Keratinocyte (primary cell): ENCODE results near the gene FRMD3. TPM values are rescaled to one million over a fixed set of nuclear protein-coding genes. Genes with fewer than 3 reads are reported as not detected.

Experiments used
- DNase-seq: peaks from one replicate; pipeline ENCODE4 v3.0.0-alpha.2; 2011; ENCODE audit warnings: low read depth, missing footprints, low spot score
- FAIRE-seq: peaks from 2 replicates; lab custom pipeline; 2011; peaks lifted over from hg19 to GRCh38; lab: Jason Lieb, UNC
- H2AFZ ChIP-seq: 2 replicates; pipeline ENCODE4 v1.6.0; 2012; ENCODE audit warnings: low read length, control low read depth, inconsistent platforms; ENCODE audit not compliant: control insufficient read depth
- H3K27ac ChIP-seq: 2 replicates; pipeline ENCODE4 v1.5.1; 2011; ENCODE audit warnings: low read length; ENCODE audit not compliant: control insufficient read depth, insufficient read depth
- H3K27me3 ChIP-seq: 3 replicates; pipeline ENCODE4 v1.6.0; 2011; ENCODE audit warnings: low read length; ENCODE audit not compliant: control insufficient read depth, insufficient read depth; ENCODE audit errors: extremely low read depth
- H3K36me3 ChIP-seq, 2 experiments: 2 replicates in 1 of 2; 3 replicates in 1 of 2; pipeline ENCODE4 v1.5.1; 2011; ENCODE audit warnings: low read length in 2 of 2, mild to moderate bottlenecking in 1 of 2; ENCODE audit not compliant: control insufficient read depth in 2 of 2, insufficient read depth in 2 of 2; ENCODE audit errors: extremely low read depth in 1 of 2
- H3K4me1 ChIP-seq: 3 replicates; pipeline ENCODE4 v1.5.1; 2011; ENCODE audit warnings: low read length; ENCODE audit not compliant: control insufficient read depth, insufficient read depth; ENCODE audit errors: extremely low read depth
- H3K4me2 ChIP-seq: 3 replicates; pipeline ENCODE4 v1.6.0; 2011; ENCODE audit warnings: low read depth, low read length; ENCODE audit not compliant: control insufficient read depth, insufficient read depth; ENCODE audit errors: extremely low read depth
- H3K4me3 ChIP-seq, 3 experiments: fragments of 200-600 bp in 1 of 3; sonication (generic) in 1 of 3; 2 replicates in 2 of 3; 3 replicates in 1 of 3; pipeline ENCODE4 v1.5.1; 2011 to 2016; ENCODE audit warnings: low read length in 3 of 3, mild to moderate bottlenecking in 3 of 3, control low read depth in 2 of 3, inconsistent platforms in 1 of 3, low read depth in 1 of 3, mixed read lengths in 1 of 3, mixed run types in 1 of 3, moderate library complexity in 1 of 3; ENCODE audit not compliant: control insufficient read depth in 2 of 3, insufficient read depth in 2 of 3; ENCODE audit errors: extremely low read depth in 1 of 3
- H3K79me2 ChIP-seq: 2 replicates; pipeline ENCODE4 v1.6.0; 2012; ENCODE audit warnings: low read length; ENCODE audit not compliant: control insufficient read depth, insufficient read depth
- H3K9ac ChIP-seq: 3 replicates; pipeline ENCODE4 v1.6.0; 2011; ENCODE audit warnings: low read length; ENCODE audit not compliant: control insufficient read depth, insufficient read depth; ENCODE audit errors: extremely low read depth
- H3K9me1 ChIP-seq: 3 replicates; pipeline ENCODE4 v1.6.0; 2011; ENCODE audit warnings: low read length; ENCODE audit not compliant: control insufficient read depth, insufficient read depth; ENCODE audit errors: extremely low read depth
- H3K9me3 ChIP-seq: 2 replicates; pipeline ENCODE4 v1.5.1; 2012; ENCODE audit warnings: low read depth, low read length; ENCODE audit not compliant: control insufficient read depth
- H4K20me1 ChIP-seq: 3 replicates; pipeline ENCODE4 v1.6.0; 2011; ENCODE audit warnings: low read length; ENCODE audit not compliant: control insufficient read depth, insufficient read depth; ENCODE audit errors: extremely low read depth
- CTCF ChIP-seq, 3 experiments: IDR thresholded peaks in 1 of 3; conservative IDR thresholded peaks in 1 of 3; optimal IDR thresholded peaks in 1 of 3; 2 replicates in 2 of 3; 3 replicates in 1 of 3; pipeline versions ENCODE3 to v1.5.1; 2011; ENCODE audit warnings: low read length in 3 of 3, mild to moderate bottlenecking in 3 of 3, moderate library complexity in 2 of 3, control low read depth in 1 of 3, inconsistent platforms in 1 of 3; ENCODE audit not compliant: insufficient read depth in 2 of 3; ENCODE audit errors: extremely low read depth in 1 of 3
- EZH2 ChIP-seq: IDR thresholded peaks from one replicate; pipeline ENCODE4 v1.6.1; 2012; ENCODE audit warnings: inconsistent platforms, mild to moderate bottlenecking, low read length, moderate library complexity
- dilution Hi-C: fragments of 300-500 bp; cut with MboI; formaldehyde crosslinking; loops from one replicate; pipeline ENCODE4 v1.7.0; 2020; ENCODE audit warnings: low sequenced_read_pairs; ENCODE audit not compliant: extremely low pct_ligation_motif_present
- polyA plus RNA-seq, 5 experiments: library from polyadenylated mRNA; depleted of rRNA in 3 of 5; stranded (reverse) in 3 of 5; stranded (forward) in 1 of 5; unstranded in 1 of 5; fragments of >200 nt; gene quantifications; 1 replicate in 1 of 5; 2 replicates in 3 of 5; 3 replicates in 1 of 5; pipeline versions ENCODE4 v1.2.1 to v1.2.3, GENCODE V29; 2011 to 2012; ENCODE audit warnings: missing spikeins in 2 of 5, low read depth in 1 of 5, low replicate concordance in 1 of 5

The FRMD3 gene
- polyA plus RNA-seq, 1 donor (not counting 4 experiments of a cell fraction or from before 2014, with no cell fraction given): 0.21 TPM

GRCh38 chr9:83434254-83434653 lies 103.9 kb downstream of the FRMD3 start:
- no peak overlapping the region for H3K4me2 ChIP-seq
- no peak overlapping the region for H2AFZ ChIP-seq
- no peak overlapping the region for H3K27ac ChIP-seq
- H3K4me1 ChIP-seq: no peaks in the 10 kb centered on the region
- no peaks in the 10 kb centered on the region for H3K9me3 ChIP-seq
- no peaks in the 10 kb centered on the region for H3K36me3 ChIP-seq
- DNase-seq (no peak), FAIRE-seq (no peak)
- H3K79me2 ChIP-seq: no peaks in the 10 kb centered on the region
- no peak overlapping the region for H3K4me3 ChIP-seq
- no peaks in the 10 kb centered on the region for H3K27me3 ChIP-seq
- H3K9me1 ChIP-seq: no peaks in the 10 kb centered on the region
- TF ChIP-seq EZH2 (no peak), CTCF (optimal IDR thresholded peaks at IDR 0.05 in 1 of 3, IDR thresholded peaks at IDR 0.05 in 1 of 3, conservative IDR thresholded peaks at IDR 0.05 in 1 of 3; ENCODE audit: extremely low read depth in 1 of 3, insufficient read depth in 2 of 3, low read length in 3 of 3) (no peak)
- no peaks in the 10 kb centered on the region for H4K20me1 ChIP-seq
- no peak overlapping the region for H3K9ac ChIP-seq
- dilution Hi-C loops: no loop called here

GRCh38 chr9:83433846-83434245 lies 104.4 kb downstream of the FRMD3 start:
- Histone ChIP-seq H3K79me2 (no peaks in the 10 kb centered on the region), H3K4me3 (no peak overlapping the region), H3K9me1 (no peaks in the 10 kb centered on the region), H3K9me3 (no peaks in the 10 kb centered on the region), H4K20me1 (no peaks in the 10 kb centered on the region), H3K4me1 (no peaks in the 10 kb centered on the region), H3K4me2 (no peak overlapping the region), H3K9ac (no peak overlapping the region), H3K36me3 (no peaks in the 10 kb centered on the region), H3K27me3 (no peaks in the 10 kb centered on the region), H3K27ac (no peak overlapping the region), H2AFZ (no peak overlapping the region)
- dilution Hi-C loops: no loop called here
- FAIRE-seq: no peak
- TF ChIP-seq EZH2 (no peak), CTCF (optimal IDR thresholded peaks at IDR 0.05 in 1 of 3, IDR thresholded peaks at IDR 0.05 in 1 of 3, conservative IDR thresholded peaks at IDR 0.05 in 1 of 3; ENCODE audit: extremely low read depth in 1 of 3, insufficient read depth in 2 of 3, low read length in 3 of 3) (no peak)
- no peak for DNase-seq
